WERI-Rb-1 (cell line): ENCODE results near the gene PDHX.
"Not testable (repeated sequence)": the region's sequence is repeated elsewhere in the genome, so short reads cannot be mapped to it uniquely, and the experiment has no call there.

Experiments used
- DNase-seq: peaks from one replicate; pipeline ENCODE4 v3.0.0-alpha.2; 2020
- H3K27ac ChIP-seq: fragments of 250-450 bp; sonication (Bioruptor Pico); 2 replicates; pipeline ENCODE4 v1.5.1; 2020; ENCODE audit warnings: mild to moderate bottlenecking, moderate library complexity
- H3K27me3 ChIP-seq: fragments of 250-450 bp; sonication (Bioruptor Pico); 2 replicates; pipeline ENCODE4 v1.5.1; 2021; ENCODE audit warnings: mild to moderate bottlenecking, low read depth, moderate library complexity; ENCODE audit not compliant: insufficient read depth, severe bottlenecking
- H3K36me3 ChIP-seq: fragments of 250-450 bp; sonication (Bioruptor Pico); 2 replicates; pipeline ENCODE4 v1.5.1; 2020; ENCODE audit warnings: mild to moderate bottlenecking, moderate library complexity
- H3K4me3 ChIP-seq: 2 replicates; pipeline ENCODE4 v1.5.1; 2011; ENCODE audit warnings: low read depth, mild to moderate bottlenecking, control low read depth, low read length
- H3K9me3 ChIP-seq: fragments of 250-450 bp; sonication (Bioruptor Pico); 2 replicates; pipeline ENCODE4 v1.5.1; 2021; ENCODE audit warnings: mild to moderate bottlenecking, moderate library complexity; ENCODE audit not compliant: severe bottlenecking
- TF ChIP-seq, protein P1 (sequence below): IDR thresholded peaks from 2 replicates; pipeline ENCODE4 v1.5.1; 2011; ENCODE audit warnings: low read depth, mild to moderate bottlenecking, control low read depth, inconsistent platforms, low read length

The PDHX gene

DNA sequence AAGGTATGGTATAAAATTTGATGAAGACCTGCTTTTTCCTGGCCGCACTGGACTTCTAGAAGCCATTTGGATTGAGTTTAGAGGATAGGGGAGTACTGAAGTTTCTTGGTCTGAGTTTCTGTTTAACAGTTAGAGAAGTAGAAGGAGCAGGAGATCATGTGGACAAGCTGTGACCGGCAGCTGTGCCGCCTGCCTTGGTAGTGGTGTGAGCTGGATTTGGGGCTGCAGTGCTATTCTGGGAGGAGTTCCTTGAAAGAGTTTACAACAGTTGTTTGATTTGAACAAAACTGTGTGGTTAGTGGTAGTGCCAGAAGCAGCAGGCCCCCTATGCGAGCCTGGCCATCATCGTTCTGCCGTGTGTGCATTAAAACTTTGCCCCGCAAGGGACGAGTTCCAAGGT is 105.2 kb downstream of the PDHX start:
- no peaks in the 10 kb centered on the region for H3K36me3 ChIP-seq
- TF ChIP-seq, protein P1, sequence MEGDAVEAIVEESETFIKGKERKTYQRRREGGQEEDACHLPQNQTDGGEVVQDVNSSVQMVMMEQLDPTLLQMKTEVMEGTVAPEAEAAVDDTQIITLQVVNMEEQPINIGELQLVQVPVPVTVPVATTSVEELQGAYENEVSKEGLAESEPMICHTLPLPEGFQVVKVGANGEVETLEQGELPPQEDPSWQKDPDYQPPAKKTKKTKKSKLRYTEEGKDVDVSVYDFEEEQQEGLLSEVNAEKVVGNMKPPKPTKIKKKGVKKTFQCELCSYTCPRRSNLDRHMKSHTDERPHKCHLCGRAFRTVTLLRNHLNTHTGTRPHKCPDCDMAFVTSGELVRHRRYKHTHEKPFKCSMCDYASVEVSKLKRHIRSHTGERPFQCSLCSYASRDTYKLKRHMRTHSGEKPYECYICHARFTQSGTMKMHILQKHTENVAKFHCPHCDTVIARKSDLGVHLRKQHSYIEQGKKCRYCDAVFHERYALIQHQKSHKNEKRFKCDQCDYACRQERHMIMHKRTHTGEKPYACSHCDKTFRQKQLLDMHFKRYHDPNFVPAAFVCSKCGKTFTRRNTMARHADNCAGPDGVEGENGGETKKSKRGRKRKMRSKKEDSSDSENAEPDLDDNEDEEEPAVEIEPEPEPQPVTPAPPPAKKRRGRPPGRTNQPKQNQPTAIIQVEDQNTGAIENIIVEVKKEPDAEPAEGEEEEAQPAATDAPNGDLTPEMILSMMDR: no peak
- H3K4me3 ChIP-seq: no peak overlapping the region
- H3K27me3 ChIP-seq: no peaks in the 10 kb centered on the region
- H3K27ac ChIP-seq: no peak overlapping the region
- DNase-seq: no peak
- H3K9me3 ChIP-seq: no peaks in the 10 kb centered on the region

DNA sequence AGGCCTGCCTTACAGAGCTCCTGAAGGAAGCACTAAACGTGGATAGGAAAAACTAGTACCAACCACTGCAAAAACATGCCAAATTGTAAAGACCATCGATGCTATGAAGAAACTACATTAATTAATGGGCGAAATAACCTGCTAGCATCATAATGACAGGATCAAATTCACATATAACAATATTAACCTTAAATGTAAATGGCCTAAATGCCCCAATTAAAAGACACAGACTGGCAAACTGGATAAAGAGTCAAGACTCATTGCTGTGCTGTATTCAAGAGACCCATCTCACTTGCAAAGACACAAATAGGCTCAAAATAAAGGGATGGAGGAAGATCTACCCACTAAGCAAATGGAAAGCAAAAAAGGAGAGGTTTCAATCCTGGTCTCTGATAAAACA is 107.5 kb downstream of the PDHX start:
- not testable (repeated sequence) for H3K9me3 ChIP-seq, H3K36me3 ChIP-seq, H3K27ac ChIP-seq, DNase-seq, H3K27me3 ChIP-seq, H3K4me3 ChIP-seq

DNA sequence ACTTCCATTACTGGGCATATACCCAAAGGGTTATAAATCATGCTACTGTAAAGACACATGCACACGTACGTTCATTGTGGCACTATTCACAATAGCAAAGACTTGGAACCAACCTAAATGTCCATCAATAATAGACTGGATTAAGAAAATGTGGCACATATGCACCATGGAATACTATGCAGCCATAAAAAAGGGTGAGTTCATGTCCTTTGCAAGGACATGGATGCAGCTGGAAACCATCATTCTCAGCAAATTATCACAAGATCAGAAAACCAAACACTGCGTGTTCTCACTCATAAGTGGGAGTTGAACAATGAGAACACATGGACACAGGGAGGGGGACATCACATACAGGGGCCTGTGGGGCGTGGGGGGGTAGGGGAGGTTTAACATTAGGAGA is 111.6 kb downstream of the PDHX start:
- not testable (repeated sequence) for DNase-seq, H3K9me3 ChIP-seq, H3K4me3 ChIP-seq, H3K27me3 ChIP-seq, H3K36me3 ChIP-seq, H3K27ac ChIP-seq

DNA sequence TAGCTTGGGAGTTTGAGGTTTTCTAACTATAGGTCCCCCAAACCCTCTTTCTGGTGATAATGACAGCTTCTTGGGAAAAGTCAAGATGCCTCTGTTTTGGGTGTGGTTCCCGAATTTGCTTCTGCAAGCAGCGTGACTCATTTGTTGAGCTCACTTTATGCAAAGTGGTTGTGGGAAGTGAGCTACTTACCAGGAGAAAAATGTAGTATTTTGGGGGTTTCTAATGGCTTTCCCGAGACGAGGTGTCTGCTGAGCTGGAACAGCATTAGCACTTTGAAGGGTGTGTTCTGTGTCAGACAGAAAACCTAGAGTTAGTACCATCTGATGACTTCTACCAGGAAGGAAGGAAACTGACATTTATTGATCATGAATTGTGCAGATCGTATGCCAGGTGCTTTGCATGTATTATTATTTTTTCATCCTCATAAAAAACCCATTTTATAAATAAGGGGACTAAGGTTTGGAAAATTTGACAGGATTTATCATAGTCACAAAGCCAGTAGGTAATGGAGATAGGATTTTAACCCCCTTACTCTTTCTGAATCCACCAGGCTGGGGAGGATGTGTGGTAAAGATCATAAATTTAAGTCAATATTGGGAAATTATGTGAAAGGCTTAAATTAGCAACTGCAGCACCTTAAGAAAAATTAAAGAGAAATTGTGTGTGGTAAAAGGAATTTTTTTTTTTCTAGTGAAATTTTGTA is 113.7 kb downstream of the PDHX start:
- TF ChIP-seq, protein P1: no peak
- no peak overlapping the region for H3K27ac ChIP-seq
- no peaks in the 10 kb centered on the region for H3K27me3 ChIP-seq
- H3K4me3 ChIP-seq: no peak overlapping the region
- no peaks in the 10 kb centered on the region for H3K9me3 ChIP-seq
- DNase-seq: no peak
- H3K36me3 ChIP-seq: no peaks in the 10 kb centered on the region

DNA sequence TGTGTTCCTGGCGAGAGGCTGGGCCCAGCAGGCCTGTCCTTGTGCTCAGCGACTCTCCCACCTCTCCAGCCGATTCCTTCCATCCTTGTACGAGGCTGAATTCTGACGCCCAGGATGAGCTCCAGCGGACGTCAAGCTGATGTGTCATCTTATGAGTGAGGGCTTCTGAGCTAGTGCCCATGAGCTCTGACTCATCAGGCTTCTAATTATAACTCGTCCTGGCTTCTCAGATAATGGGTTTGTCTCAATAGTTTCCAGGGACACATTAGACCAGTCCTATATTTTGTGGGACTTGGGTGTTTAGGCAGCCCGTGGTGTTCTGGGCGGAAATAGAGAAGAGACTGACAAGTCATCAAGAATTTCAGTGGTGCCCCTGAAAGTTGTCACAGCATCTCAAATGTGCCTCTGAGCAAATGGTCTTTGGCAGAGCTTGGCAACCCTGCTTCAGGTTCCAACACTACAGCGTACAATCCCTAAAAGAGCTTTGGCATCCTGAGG is 114.3 kb downstream of the PDHX start:
- H3K4me3 ChIP-seq: no peak overlapping the region
- H3K27ac ChIP-seq: no peak overlapping the region
- no peaks in the 10 kb centered on the region for H3K36me3 ChIP-seq
- no peaks in the 10 kb centered on the region for H3K27me3 ChIP-seq
- H3K9me3 ChIP-seq: no peaks in the 10 kb centered on the region
- TF ChIP-seq, protein P1: no peak
- no peak for DNase-seq

DNA sequence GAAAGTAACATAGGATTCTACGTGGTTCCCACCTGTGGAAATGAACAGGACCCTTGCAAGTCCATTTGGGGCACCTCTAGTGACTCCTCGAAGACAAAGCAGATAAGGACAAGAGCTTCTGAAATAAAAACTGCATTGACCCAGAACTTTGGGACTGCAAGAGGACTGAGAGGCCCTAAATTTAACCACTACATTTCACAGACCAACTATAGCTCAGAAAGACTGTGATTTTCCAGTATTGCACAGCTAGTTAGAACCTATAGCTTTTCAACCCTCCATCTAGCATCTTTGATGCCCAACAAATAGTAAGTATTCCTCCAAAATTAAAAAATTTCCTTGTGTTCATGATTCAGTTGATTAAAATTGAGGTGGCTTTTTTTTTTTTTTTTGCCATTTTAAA is 114.9 kb downstream of the PDHX start:
- Histone ChIP-seq H3K4me3 (no peak overlapping the region), H3K9me3 (no peaks in the 10 kb centered on the region), H3K27ac (no peak overlapping the region), H3K27me3 (no peaks in the 10 kb centered on the region), H3K36me3 (no peaks in the 10 kb centered on the region)
- no peak for DNase-seq
- TF ChIP-seq, protein P1: no peak

DNA sequence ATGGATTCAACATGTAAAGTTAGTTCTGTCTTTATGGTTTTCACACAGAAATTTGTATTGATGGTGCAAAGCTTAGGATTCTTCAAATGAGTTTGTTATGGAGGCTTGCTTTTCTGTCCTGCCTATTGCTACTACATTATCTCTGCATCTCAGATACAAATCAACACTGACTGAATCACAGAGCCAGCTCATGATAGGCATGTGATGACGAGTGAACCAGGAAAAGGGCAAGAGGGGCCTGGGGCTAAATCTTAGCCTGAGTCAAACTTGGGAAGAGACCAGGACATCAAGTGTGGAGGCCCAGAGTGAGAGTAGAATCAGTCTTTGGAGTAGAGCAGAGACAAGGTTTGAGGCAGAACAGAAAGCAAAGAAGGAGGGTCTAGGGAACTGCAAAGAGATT is 115.4 kb downstream of the PDHX start:
- Histone ChIP-seq H3K9me3 (no peaks in the 10 kb centered on the region), H3K36me3 (no peaks in the 10 kb centered on the region), H3K4me3 (no peak overlapping the region), H3K27ac (no peak overlapping the region), H3K27me3 (no peaks in the 10 kb centered on the region)
- TF ChIP-seq, protein P1: no peak
- no peak for DNase-seq
